ENCODE measurements around the gene SCN5A.

The SCN5A gene

DNA sequence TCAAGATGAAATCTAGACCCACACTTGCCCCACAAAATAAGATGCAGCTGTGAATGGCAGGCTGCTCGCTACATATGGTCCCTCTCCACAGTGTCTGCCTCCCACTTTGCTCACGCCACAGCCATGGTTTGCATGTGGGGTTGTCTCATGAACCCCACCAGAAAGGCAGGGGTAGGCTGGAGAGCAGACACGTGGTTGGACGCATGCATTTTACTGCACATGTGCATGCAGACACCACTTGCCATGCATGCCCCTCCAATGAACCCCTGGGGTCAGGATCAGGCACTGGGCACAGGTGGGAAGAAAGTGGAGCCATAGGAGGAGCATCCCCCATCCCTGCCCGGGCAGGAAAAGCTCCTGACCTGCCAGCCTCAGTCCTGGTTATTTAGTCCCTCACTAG is 20.7 kb downstream of the SCN5A start:
- no peak overlapping the region for H3K4me3 ChIP-seq (ENCODE audit: low read depth, low read length)

DNA sequence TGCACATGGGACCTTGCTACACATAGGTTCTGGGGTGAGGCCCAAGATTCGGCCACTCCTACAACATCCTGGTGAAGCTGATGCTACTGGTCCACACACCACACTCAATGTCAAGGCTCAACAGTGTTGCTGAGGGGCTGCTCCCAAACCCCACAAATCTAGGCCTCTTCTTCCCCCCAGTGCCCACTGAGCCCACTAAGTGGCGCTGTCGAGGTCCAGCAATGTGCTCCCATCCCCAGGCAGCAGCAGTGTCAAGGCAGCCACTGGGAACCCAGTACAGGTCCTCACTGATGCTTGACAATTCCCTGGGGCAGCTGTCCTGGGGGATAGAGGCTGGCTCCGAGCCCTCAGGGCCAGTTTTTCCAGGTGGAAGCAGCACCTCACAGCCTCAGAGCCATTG is 21.5 kb downstream of the SCN5A start:
- TF ChIP-seq CTCF (IDR thresholded peaks at IDR 0.05; ENCODE audit: borderline replicate concordance, insufficient read depth, low read depth, low read length) = peak; percentile 77; the same call in 1 of the 2 replicates

More for the DNA sequence above, 20.7 kb downstream of the SCN5A start:
- TF ChIP-seq CTCF (IDR thresholded peaks at IDR 0.05; ENCODE audit: borderline replicate concordance, insufficient read depth, low read depth, low read length) = no peak

GRCh38 chr3:38626171-38626570 is 23.3 kb downstream of the SCN5A start:
- H3K4me3 ChIP-seq (ENCODE audit: low read depth, low read length) = no peak overlapping the region
- no peak for TF ChIP-seq CTCF (IDR thresholded peaks at IDR 0.05; ENCODE audit: borderline replicate concordance, insufficient read depth, low read depth, low read length)

More for the DNA sequence above, 21.5 kb downstream of the SCN5A start:
- H3K4me3 ChIP-seq (ENCODE audit: low read depth, low read length) = no peak overlapping the region

GRCh38 chr3:38623539-38623938 is 25.9 kb downstream of the SCN5A start:
- H3K4me3 ChIP-seq (ENCODE audit: low read depth, low read length) = no peak overlapping the region

DNA sequence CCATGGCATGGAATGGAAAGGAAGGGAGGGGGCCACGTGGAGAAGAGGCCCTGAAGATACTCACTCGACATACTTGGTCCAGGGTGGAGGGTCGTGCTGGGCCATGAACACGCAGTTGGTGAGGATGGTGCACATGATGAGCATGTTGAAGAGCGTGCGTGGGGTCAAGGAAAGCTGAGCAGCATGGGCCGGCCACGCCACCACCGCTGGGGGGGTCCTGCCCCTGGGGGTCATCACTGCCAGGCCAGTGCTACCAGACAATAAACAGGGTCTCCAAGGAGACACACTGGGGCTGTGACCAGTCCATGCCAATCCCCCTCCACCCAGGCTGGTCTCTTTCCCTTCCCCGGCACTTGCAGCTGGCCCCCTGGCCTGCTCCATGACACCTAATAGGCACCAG is 27.2 kb downstream of the SCN5A start:
- H3K4me3 ChIP-seq (ENCODE audit: low read depth, low read length) = no peak overlapping the region
- no peak for TF ChIP-seq CTCF (IDR thresholded peaks at IDR 0.05; ENCODE audit: borderline replicate concordance, insufficient read depth, low read depth, low read length)

More at GRCh38 chr3:38623539-38623938, 25.9 kb downstream of the SCN5A start:
- TF ChIP-seq CTCF (IDR thresholded peaks at IDR 0.05; ENCODE audit: borderline replicate concordance, insufficient read depth, low read depth, low read length) = no peak

- no peak overlapping the region for H3K4me3 ChIP-seq (ENCODE audit: low read depth, low read length)
- no peak for TF ChIP-seq CTCF (IDR thresholded peaks at IDR 0.05; ENCODE audit: borderline replicate concordance, insufficient read depth, low read depth, low read length)
Observed at GRCh38 chr3:38620236-38620635, 29.3 kb downstream of the SCN5A start.

- no peak for TF ChIP-seq CTCF (IDR thresholded peaks at IDR 0.05; ENCODE audit: borderline replicate concordance, insufficient read depth, low read depth, low read length)
- no peak overlapping the region for H3K4me3 ChIP-seq (ENCODE audit: low read depth, low read length)
Observed at GRCh38 chr3:38618343-38618742, 31.1 kb downstream of the SCN5A start.

Measured in GM12875 (cell line).